Stimulated activated naive CD8-positive, alpha-beta T cell treated with anti-CD3 and anti-CD28 coated beads, Interleukin-15, Interleukin-2, amounts not matched to agents 100 U/mL and 50 U/mL, for 24 hours (primary cell): Measurements from ENCODE around the gene USP13.

Experiments used
- ATAC-seq: fragments of 150-1000 bp; cut with Tn5 transposase; one replicate; pipeline ENCODE4 v1.10.0; 2021
- DNase-seq: peaks from one replicate; pipeline ENCODE4 v3.0.0; 2021

USP13 gene

DNA sequence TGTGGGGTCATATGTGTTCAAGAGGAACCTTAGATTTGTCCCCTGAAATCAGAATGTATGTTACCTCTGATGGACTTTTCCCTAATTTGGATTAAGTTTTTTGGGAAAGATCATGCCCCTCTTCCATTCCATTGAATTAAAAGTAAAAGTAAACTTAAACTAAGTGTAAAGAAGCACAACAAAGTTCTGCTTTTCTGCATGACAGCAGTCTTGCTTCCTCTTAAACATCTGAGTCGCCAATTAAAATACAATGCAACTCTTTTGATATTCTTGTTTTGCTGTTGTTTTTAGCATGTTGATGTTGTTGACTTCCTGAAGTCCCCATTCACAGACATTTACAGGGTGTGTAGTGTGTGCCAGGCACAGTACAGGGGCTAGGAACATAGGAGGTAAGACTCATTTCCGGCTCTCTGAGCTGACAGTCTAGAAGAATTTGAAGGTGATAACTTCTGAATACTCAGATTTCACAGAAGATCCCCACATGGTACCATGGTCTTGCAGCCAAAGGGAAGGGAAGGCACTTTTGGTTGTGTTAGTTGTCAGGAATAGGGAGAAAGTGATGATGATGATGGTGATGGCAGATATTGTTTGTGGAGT lies 45.0 kb downstream of the USP13 start:
- DNase-seq (no peak), ATAC-seq (no peak)

DNA sequence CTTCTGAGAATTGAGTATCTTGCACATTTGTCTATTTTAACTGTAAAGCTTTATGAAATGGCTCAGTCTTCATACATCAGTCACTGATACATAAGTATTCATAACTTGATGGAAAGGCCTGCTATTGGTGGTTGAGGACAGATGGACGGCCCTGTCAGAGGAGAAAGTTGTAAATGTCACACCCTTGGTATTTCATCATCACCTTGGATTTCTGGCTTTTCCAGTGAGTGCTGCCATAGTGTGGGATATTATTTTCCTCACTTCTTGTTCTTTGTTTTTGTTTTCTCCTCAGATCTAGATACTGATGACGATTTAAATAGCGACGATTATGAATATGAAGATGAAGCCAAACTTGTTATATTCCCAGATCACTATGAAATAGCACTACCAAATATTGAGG lies 47.9 kb downstream of the USP13 start:
- DNase-seq = no peak
- ATAC-seq = no peak

- DNase-seq = no peak
- no peak for ATAC-seq
Observed at GRCh38 chr3:179701176-179701827, 48.5 kb downstream of the USP13 start.

DNA sequence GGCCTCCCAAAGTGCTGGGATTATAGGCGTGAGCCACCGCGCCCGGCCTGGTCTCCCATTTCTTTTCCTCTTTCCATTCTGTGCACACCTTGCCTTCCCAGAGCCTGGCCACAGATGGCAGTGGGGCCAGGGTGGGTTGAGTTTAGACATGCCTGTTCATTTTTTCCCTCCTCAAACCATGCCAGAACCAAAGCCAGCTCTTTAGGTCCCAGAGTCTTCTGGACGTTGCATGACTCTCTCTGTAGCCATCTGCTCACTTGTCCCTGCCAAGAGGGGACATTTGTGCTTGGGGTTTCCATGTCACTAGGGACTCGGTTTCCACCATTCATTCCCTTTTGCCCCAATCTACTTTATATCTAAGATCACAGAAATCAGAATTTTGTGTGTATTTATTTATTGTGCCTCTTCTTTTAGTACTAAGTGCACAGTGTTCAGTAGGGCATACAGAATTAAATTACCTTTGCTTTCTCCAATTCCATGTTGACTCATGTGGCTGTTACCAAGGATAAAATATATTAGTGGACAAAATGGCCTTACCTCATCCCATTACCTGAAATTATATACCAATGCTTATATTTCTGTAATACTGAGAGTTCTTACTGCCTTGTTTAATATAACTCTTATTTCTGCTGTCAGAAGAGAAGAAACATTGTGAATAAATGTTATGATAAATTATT lies 49.6 kb downstream of the USP13 start:
- no peak for ATAC-seq
- DNase-seq = no peak

GRCh38 chr3:179703816-179704215 lies 51.0 kb downstream of the USP13 start:
- DNase-seq (no peak), ATAC-seq (no peak)

GRCh38 chr3:179706233-179706632 lies 53.4 kb downstream of the USP13 start:
- ATAC-seq (no peak), DNase-seq (no peak)

GRCh38 chr3:179710079-179710478 lies 57.2 kb downstream of the USP13 start:
- ATAC-seq = no peak

GRCh38 chr3:179713643-179714090 lies 60.8 kb downstream of the USP13 start:
- ATAC-seq = no peak

More at GRCh38 chr3:179710079-179710478, 57.2 kb downstream of the USP13 start:
- no peak for DNase-seq

DNA sequence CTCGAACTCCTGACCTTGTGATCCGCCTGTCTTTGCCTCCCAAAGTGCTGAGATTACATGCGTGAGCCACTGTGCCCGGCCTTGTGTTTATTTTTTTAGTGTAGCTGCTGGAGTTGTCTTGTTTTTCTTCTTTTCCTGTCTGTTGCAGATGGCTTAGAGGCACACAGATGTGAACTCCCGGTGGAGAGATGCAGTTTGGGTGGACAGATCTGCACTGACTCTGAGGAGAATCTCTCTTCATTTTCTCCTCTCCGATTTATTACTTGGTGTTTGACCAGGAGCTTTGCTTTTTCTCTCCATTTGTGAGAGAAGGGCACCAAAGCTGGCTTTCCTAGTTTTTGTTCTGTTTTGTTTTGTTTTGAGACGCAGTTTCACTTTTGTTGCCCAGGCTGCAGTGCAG lies 62.7 kb downstream of the USP13 start:
- ATAC-seq (no peak), DNase-seq (no peak)

More at GRCh38 chr3:179713643-179714090, 60.8 kb downstream of the USP13 start:
- no peak for DNase-seq

DNA sequence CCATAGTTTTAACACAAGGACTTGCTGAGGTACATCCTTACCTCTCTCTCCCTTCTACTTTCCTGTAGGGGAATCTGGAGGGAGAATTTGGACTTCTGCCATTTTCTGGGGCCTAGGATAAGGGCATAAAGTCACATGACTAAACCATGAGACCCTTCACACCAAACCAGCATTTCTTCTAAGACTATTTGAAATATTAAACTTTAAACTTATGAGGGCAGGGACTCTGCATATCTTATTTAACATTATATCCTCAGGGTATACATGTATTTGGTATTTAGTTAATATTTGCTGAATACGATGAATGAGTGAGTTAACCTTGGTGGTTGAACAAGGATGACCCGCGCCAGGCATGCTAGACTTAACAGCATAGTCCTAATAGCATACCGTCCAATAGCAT lies 63.4 kb downstream of the USP13 start:
- ATAC-seq (no peak), DNase-seq (no peak)

- ATAC-seq (no peak), DNase-seq (no peak)
Observed at GRCh38 chr3:179716811-179717210, 64.0 kb downstream of the USP13 start.

DNA sequence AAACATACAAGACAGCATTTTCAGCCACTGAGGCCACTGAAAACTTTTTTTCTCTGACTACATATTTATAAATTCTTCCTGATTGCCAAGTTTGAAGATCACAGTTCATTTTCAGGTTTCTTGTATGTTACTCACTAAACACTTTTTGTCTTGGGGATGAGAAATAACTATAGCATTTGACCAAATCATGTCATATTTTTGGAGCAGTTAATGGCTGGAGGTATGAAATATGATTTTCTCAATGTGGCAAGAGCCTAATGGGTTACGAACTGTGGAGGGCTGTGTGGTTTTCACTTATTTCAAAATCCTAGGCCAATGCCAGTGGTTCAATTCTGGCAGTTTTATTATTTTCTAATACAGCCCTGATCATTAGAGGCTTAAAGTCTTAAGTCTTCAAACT lies 64.4 kb downstream of the USP13 start:
- ATAC-seq = no peak
- DNase-seq = no peak

- DNase-seq = no peak
- no peak for ATAC-seq
Observed at GRCh38 chr3:179719048-179719734, 66.4 kb downstream of the USP13 start.

- no peak for ATAC-seq
- no peak for DNase-seq
Observed at GRCh38 chr3:179720196-179720595, 67.4 kb downstream of the USP13 start.

- ATAC-seq = no peak
Observed at GRCh38 chr3:179723617-179724016, 70.8 kb downstream of the USP13 start.

DNA sequence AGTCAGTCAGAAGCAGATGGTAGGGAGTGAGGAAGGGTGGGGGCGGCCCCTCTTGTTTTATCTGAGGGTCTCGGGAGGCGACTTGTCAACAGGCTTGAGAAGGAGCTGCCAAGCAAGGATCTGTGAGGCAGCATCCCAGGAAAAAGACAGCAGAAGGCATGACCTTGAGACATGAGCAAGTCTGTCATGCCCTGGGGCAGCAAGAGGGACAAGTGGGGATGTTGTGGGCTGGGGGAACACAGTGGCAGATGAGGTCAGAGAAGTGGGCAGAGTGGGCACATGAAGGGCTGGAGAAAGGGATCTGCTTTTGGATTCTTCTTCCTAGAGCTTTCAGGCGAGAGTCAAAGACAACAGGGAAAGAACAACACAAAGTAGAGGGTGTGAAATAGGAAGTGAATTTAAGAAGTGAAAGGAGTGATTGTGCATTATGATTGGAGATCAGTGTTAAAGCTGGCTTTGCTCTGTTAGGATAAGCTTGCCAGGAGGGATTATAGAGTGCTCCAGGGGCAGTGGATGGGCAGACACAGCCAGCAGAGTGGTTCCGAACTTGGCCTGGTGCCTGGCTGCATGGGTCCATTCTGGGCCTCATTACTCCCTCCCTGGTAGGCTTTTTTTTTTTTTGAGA lies 73.3 kb downstream of the USP13 start:
- DNase-seq (no peak), ATAC-seq (no peak)

More at GRCh38 chr3:179723617-179724016, 70.8 kb downstream of the USP13 start:
- no peak for DNase-seq

DNA sequence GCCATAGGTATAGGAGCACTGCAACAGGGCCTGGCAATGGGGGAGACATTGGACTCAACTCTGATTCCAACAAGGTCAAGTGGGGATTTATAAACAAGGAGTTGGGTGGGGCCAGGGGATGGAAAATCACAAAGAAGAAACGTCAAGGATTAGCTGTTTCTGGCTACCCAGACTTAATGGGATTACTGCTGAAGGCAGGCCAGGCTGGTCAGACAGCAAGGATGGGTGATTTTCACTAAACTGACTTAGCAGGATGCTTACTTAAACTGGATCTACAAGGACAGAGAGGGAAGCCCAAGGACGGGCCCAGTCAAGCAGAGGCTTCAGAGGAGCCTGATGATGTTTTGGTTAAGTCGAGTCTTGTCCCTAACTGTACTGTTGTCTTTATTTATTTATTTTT lies 76.2 kb downstream of the USP13 start:
- ATAC-seq = no peak
- no peak for DNase-seq

DNA sequence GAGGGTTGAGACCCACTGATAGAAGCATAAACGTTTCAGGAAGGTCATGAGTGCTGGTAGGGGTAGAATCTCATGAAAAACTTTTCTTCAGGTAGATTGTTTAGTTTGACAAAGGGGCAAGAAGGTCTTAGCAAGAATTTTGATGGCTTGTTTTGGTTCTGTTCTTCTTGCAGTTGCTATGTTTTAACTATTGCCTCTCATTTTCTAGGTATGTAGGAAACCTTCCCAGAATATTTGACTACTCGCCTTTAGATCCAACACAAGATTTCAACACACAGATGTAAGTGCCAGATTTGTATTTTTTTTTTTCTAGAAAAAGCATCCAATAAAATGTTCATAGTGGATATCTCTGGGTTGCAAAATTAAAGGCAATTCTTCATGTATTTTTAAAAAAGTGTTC lies 77.1 kb downstream of the USP13 start:
- ATAC-seq = no peak
- DNase-seq = no peak

- ATAC-seq (no peak), DNase-seq (no peak)
Observed at GRCh38 chr3:179730506-179730905, 77.7 kb downstream of the USP13 start.

- DNase-seq (no peak), ATAC-seq (no peak)
Observed at GRCh38 chr3:179731544-179731943, 78.7 kb downstream of the USP13 start.

DNA sequence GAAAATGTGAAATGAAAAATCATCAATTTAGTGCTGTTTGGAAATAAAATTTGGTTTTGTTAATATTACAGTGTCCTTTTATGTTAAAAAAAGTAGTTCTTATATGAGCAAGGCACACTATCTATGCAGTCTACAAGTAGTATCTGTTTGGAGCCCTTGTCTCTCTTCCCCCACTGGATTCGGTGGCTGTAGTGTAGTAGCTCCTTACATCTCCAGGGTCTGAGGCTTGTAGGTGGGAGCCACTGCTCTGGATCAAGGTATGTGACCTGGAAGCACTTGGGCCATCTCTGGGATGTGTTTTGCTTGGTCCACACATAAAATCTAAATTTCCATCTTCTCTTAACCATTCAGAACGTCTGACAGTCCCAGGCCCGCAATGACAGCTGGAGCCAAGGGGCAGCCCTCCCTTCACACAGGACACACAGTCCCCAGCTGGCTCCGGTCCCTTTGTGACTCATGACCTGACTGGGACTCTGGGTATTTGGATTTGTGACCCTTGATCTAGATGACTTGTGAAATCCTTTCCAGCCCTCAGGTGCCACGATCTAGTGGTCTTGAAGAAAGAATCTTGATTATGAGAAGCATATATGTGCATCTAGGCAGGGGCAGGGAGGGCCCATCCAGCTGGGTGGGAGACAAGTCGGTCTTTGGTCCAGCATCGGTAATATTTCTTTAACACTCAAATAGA lies 80.0 kb downstream of the USP13 start:
- ATAC-seq (no peak), DNase-seq (no peak)

DNA sequence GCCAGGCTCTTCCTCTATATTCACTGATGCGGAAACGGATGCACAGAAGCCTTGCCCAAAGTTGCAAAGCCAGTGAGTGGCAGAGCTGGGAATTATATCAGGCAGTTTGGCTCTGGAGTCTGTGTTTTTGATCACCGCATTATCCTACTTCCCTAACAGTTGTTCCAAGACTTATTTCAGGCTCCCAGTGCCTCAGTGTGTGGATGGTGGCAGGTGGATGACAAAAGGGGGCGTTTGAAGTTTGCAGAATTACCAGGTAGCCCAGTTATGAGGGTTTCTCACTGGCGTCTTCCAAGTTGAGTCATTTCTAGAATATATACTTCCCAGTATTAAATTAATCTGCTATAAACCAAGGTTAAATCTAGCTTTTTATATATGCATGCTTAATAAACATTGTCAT lies 81.0 kb downstream of the USP13 start:
- no peak for ATAC-seq
- no peak for DNase-seq
